Activated CD4-positive, alpha-beta T cell treated with anti-CD3 and anti-CD28 coated beads for 1 hour (primary cell): Measurements from ENCODE around the gene SLC2A6.
A peak's percentile ranks its signal among the peaks of the same experiment; 100 is the strongest.
"Not testable (repeated sequence)": the region's sequence is repeated elsewhere in the genome, so short reads cannot be mapped to it uniquely, and the experiment has no call there.

Experiments
- DNase-seq: peaks from one replicate; pipeline ENCODE4 v3.0.0-alpha.2; 2020

The SLC2A6 gene

GRCh38 chr9:133459476-133460404 lies 19.2 kb downstream of the SLC2A6 start, which contains the start of gene CACFD1:
Gene CACFD1, plus strand, starts transcription at chr9:133459978. Its CDS starts 89 bp downstream, at chr9:133460067.
- DNase-seq = peak; percentile 80

- DNase-seq = no peak
Observed at GRCh38 chr9:133458643-133459312, 20.1 kb downstream of the SLC2A6 start.

- no peak for DNase-seq
Observed at GRCh38 chr9:133457748-133458147, 21.2 kb downstream of the SLC2A6 start.

- DNase-seq = no peak
Observed at GRCh38 chr9:133457233-133457632, 21.7 kb downstream of the SLC2A6 start.

GRCh38 chr9:133456409-133456808 lies 22.5 kb downstream of the SLC2A6 start:
- no peak for DNase-seq

- no peak for DNase-seq
Observed at GRCh38 chr9:133455936-133456335, 23.0 kb downstream of the SLC2A6 start.

- DNase-seq = no peak
Observed at GRCh38 chr9:133454943-133455673, 23.8 kb downstream of the SLC2A6 start.

GRCh38 chr9:133454325-133454724 lies 24.6 kb downstream of the SLC2A6 start:
- no peak for DNase-seq

- DNase-seq = no peak
Observed at GRCh38 chr9:133453651-133454050, 25.2 kb downstream of the SLC2A6 start.

GRCh38 chr9:133452562-133452961 lies 26.3 kb downstream of the SLC2A6 start:
- DNase-seq = no peak

GRCh38 chr9:133451865-133452264 lies 27.0 kb downstream of the SLC2A6 start:
- DNase-seq = not testable (repeated sequence)

- no peak for DNase-seq
Observed at GRCh38 chr9:133449760-133450159, 29.1 kb downstream of the SLC2A6 start.

GRCh38 chr9:133448487-133448972 lies 30.4 kb downstream of the SLC2A6 start:
- no peak for DNase-seq

- DNase-seq = no peak
Observed at GRCh38 chr9:133445293-133445969, 33.5 kb downstream of the SLC2A6 start.

GRCh38 chr9:133443982-133444381 lies 34.9 kb downstream of the SLC2A6 start:
- DNase-seq = no peak

GRCh38 chr9:133443248-133443647 lies 35.7 kb downstream of the SLC2A6 start:
- no peak for DNase-seq

GRCh38 chr9:133441571-133441970 lies 37.3 kb downstream of the SLC2A6 start:
- no peak for DNase-seq

GRCh38 chr9:133440874-133441273 lies 38.0 kb downstream of the SLC2A6 start:
- no peak for DNase-seq

- DNase-seq = no peak
Observed at GRCh38 chr9:133439337-133439736, 39.6 kb downstream of the SLC2A6 start.

- no peak for DNase-seq
Observed at GRCh38 chr9:133437753-133438531, 41.0 kb downstream of the SLC2A6 start.

GRCh38 chr9:133436681-133437080 lies 42.2 kb downstream of the SLC2A6 start:
- DNase-seq = no peak
